ENCODE results near the gene EPB41L2. TPM values are rescaled to one million over a fixed set of nuclear protein-coding genes. Genes with fewer than 3 reads are reported as not detected.

The EPB41L2 gene
- total RNA-seq, 2 experiments from 2014 or later = 9.5 to 12.3 TPM

DNA sequence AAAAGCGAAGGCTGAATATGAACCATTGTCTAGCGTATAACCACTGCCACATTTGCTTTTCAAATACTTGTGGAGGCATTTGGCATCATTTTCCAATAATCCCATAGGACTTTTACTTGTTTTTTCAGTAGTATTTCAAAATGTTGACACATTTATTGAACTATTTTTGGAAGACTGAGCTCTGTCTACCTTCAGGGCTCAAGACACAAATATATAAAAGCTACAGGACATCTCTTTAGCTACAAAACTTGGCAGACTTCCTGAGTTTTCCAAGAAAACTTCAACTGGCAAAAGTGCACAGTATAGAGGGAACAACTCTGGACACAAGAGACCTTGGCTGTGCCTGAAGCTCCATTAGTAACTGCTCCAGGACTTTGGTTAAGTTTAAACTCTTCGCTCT is 13.4 kb downstream of the EPB41L2 start:
- Mint-ChIP-seq H3K27me3 (no peaks in the 10 kb centered on the region), H3K9me3 (peaks cover 11% of the 10 kb centered on the region), H3K4me3 (no peak overlapping the region), H3K27ac (no peak overlapping the region), H3K36me3 (ENCODE audit: low read depth) (peaks cover 26% of the 10 kb centered on the region), H3K4me1 (ENCODE audit: low read depth) (no peaks in the 10 kb centered on the region)
- H3K36me3 ChIP-seq (ENCODE audit: insufficient read depth, low read length) = no peaks in the 10 kb centered on the region
- no peak overlapping the region for H3K27ac ChIP-seq (ENCODE audit: low read depth in 1 of 2, low read length in 2 of 2)
- no peaks in the 10 kb centered on the region for H3K27me3 ChIP-seq (ENCODE audit: control insufficient read depth in 1 of 2, insufficient read depth in 2 of 2, low read length in 2 of 2)
- ChIA-PET POLR2A (no interaction called here), CTCF (no interaction called here)
- no peak for DNase-seq
- peaks cover 12 to 17% of the 10 kb centered on the region in 2 experiments for H3K9me3 ChIP-seq (ENCODE audit: control insufficient read depth in 1 of 2, insufficient read depth in 1 of 2, low read length in 2 of 2)
- no peak overlapping the region for H3K4me3 ChIP-seq (ENCODE audit: low read length)
- no peak for ATAC-seq (ENCODE audit: poor library complexity)
- TF ChIP-seq CTCF (IDR thresholded peaks at IDR 0.05) = no peak
- intact Hi-C loops (cut with DNase I, micrococcal nuclease) = no loop called here
- H3K4me1 ChIP-seq (ENCODE audit: insufficient read depth, low read length) = no peaks in the 10 kb centered on the region

DNA sequence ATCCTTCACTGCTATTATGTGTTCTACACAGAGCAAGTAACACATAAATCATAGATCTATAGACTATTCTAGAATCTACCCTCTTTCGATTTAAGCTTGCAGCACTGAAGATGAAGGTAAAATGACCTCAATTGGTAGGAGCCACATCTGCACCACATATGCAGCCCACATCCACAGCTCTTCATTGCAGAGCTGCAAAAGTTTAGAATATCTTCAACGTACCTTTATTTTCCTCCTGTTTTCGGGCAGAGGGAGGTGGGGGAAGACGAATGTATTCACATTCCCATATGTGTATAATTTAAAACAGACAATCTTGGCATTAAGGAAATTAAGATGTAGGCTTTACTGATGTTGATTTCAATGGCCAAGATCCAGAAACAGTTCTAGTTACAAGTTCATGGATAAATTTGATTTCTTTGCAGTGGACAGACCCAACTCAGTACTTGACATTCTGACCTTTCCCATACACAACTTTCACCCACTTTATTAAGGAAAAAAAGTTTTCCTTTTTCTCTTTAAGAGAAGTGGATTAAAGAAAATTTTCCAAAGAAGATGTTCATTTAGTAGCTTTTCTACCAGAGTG is 14.0 kb downstream of the EPB41L2 start:
- Histone ChIP-seq H3K36me3 (ENCODE audit: insufficient read depth, low read length) (no peaks in the 10 kb centered on the region), H3K27me3 (ENCODE audit: control insufficient read depth in 1 of 2, insufficient read depth in 2 of 2, low read length in 2 of 2) (no peaks in the 10 kb centered on the region), H3K9me3 (ENCODE audit: control insufficient read depth in 1 of 2, insufficient read depth in 1 of 2, low read length in 2 of 2) (peaks cover 7 to 14% of the 10 kb centered on the region in 2 experiments), H3K4me3 (ENCODE audit: low read length) (no peak overlapping the region), H3K4me1 (ENCODE audit: insufficient read depth, low read length) (no peaks in the 10 kb centered on the region), H3K27ac (ENCODE audit: low read depth in 1 of 2, low read length in 2 of 2) (no peak overlapping the region)
- ChIA-PET CTCF (no interaction called here), POLR2A (no interaction called here)
- H3K9me3 Mint-ChIP-seq = peaks cover 5% of the 10 kb centered on the region
- H3K4me1 Mint-ChIP-seq (ENCODE audit: low read depth) = no peaks in the 10 kb centered on the region
- no peak for TF ChIP-seq CTCF (IDR thresholded peaks at IDR 0.05)
- no peak for DNase-seq
- no peaks in the 10 kb centered on the region for H3K27me3 Mint-ChIP-seq
- H3K36me3 Mint-ChIP-seq (ENCODE audit: low read depth) = peaks cover 20% of the 10 kb centered on the region
- H3K4me3 Mint-ChIP-seq = no peak overlapping the region
- H3K27ac Mint-ChIP-seq = no peak overlapping the region
- intact Hi-C loops (cut with DNase I, micrococcal nuclease) = no loop called here
- no peak for ATAC-seq (ENCODE audit: poor library complexity)

GRCh38 chr6:131048459-131048858 is 14.6 kb downstream of the EPB41L2 start:
- H3K36me3 ChIP-seq (ENCODE audit: insufficient read depth, low read length) = no peaks in the 10 kb centered on the region
- no peak overlapping the region for H3K27ac ChIP-seq (ENCODE audit: low read depth in 1 of 2, low read length in 2 of 2)
- no peaks in the 10 kb centered on the region for H3K4me1 Mint-ChIP-seq (ENCODE audit: low read depth)
- H3K4me1 ChIP-seq (ENCODE audit: insufficient read depth, low read length) = no peaks in the 10 kb centered on the region
- ChIA-PET POLR2A (no interaction called here), CTCF (no interaction called here)
- no peak for DNase-seq
- no peak overlapping the region for H3K4me3 Mint-ChIP-seq
- H3K9me3 ChIP-seq (ENCODE audit: control insufficient read depth in 1 of 2, insufficient read depth in 1 of 2, low read length in 2 of 2) = peaks cover under 1 to 8% of the 10 kb centered on the region in 2 experiments
- peaks cover 5% of the 10 kb centered on the region for H3K9me3 Mint-ChIP-seq
- TF ChIP-seq CTCF (IDR thresholded peaks at IDR 0.05) = no peak
- H3K27ac Mint-ChIP-seq = no peak overlapping the region
- intact Hi-C loops (cut with DNase I, micrococcal nuclease) = no loop called here
- no peak overlapping the region for H3K4me3 ChIP-seq (ENCODE audit: low read length)
- H3K27me3 Mint-ChIP-seq = no peaks in the 10 kb centered on the region
- no peaks in the 10 kb centered on the region for H3K27me3 ChIP-seq (ENCODE audit: control insufficient read depth in 1 of 2, insufficient read depth in 2 of 2, low read length in 2 of 2)
- peaks cover 16% of the 10 kb centered on the region for H3K36me3 Mint-ChIP-seq (ENCODE audit: low read depth)
- no peak for ATAC-seq (ENCODE audit: poor library complexity)

All from CD4-positive, alpha-beta T cell (primary cell).